ENCODE data around the gene NFE2. TPM values are rescaled to one million over a fixed set of nuclear protein-coding genes. Genes with fewer than 3 reads are reported as not detected.
"Not testable (repeated sequence)": the region's sequence is repeated elsewhere in the genome, so short reads cannot be mapped to it uniquely, and the experiment has no call there.

Gene NFE2
- total RNA-seq, 1 donor from 2014 or later = 0.45 TPM

- H3K27ac Mint-ChIP-seq = peak overlapping the region; percentile 91
- H3K27me3 Mint-ChIP-seq (ENCODE audit: low read depth) = no peaks in the 10 kb centered on the region
Measured at GRCh38 chr12:54330442-54330841, 29.6 kb upstream of the NFE2 start.

GRCh38 chr12:54329759-54330158, 28.9 kb upstream of the NFE2 start:
- Mint-ChIP-seq H3K27ac (peak overlapping the region; percentile 91), H3K36me3 (no peaks in the 10 kb centered on the region), H3K9me3 (no peaks in the 10 kb centered on the region), H3K4me1 (peaks cover 56% of the 10 kb centered on the region), H3K4me3 (peak overlapping the region; percentile 4), H3K27me3 (ENCODE audit: low read depth) (no peaks in the 10 kb centered on the region)
- no peak for DNase-seq (ENCODE audit: low spot score in 2 of 2, unreplicated experiment in 2 of 2)
- TF ChIP-seq CTCF (IDR thresholded peaks at IDR 0.05; ENCODE audit: unreplicated experiment) = no peak

More at GRCh38 chr12:54330442-54330841, 29.6 kb upstream of the NFE2 start:
- peaks cover 51% of the 10 kb centered on the region for H3K4me1 Mint-ChIP-seq
- H3K9me3 Mint-ChIP-seq = no peaks in the 10 kb centered on the region
- no peak for TF ChIP-seq CTCF (IDR thresholded peaks at IDR 0.05; ENCODE audit: unreplicated experiment)
- no peak overlapping the region for H3K4me3 Mint-ChIP-seq
- no peak for DNase-seq (ENCODE audit: low spot score in 2 of 2, unreplicated experiment in 2 of 2)
- no peaks in the 10 kb centered on the region for H3K36me3 Mint-ChIP-seq

GRCh38 chr12:54328595-54329337, 28.0 kb upstream of the NFE2 start:
- peaks cover 60% of the 10 kb centered on the region for H3K4me1 Mint-ChIP-seq
- DNase-seq (ENCODE audit: low spot score in 2 of 2, unreplicated experiment in 2 of 2) = no peak
- TF ChIP-seq CTCF (IDR thresholded peaks at IDR 0.05; ENCODE audit: unreplicated experiment) = no peak
- H3K27ac Mint-ChIP-seq = peak overlapping the region; percentile 91
- no peaks in the 10 kb centered on the region for H3K9me3 Mint-ChIP-seq
- H3K4me3 Mint-ChIP-seq = peak overlapping the region; percentile 7
- H3K27me3 Mint-ChIP-seq (ENCODE audit: low read depth) = no peaks in the 10 kb centered on the region
- H3K36me3 Mint-ChIP-seq = no peaks in the 10 kb centered on the region

- Mint-ChIP-seq H3K27ac (peak overlapping the region; percentile 99), H3K4me1 (peaks cover 44% of the 10 kb centered on the region), H3K4me3 (peak overlapping the region; percentile 94)
- H3K36me3 Mint-ChIP-seq; H3K27me3 Mint-ChIP-seq (ENCODE audit: low read depth); H3K9me3 Mint-ChIP-seq; DNase-seq (ENCODE audit: low spot score in 2 of 2, unreplicated experiment in 2 of 2): not testable (repeated sequence)
Measured at GRCh38 chr12:54325442-54326109, 24.8 kb upstream of the NFE2 start.

GRCh38 chr12:54324617-54325441, 24.0 kb upstream of the NFE2 start, which contains the start of gene COPZ1:
Gene COPZ1, plus strand, starts transcription at chr12:54325131. Its CDS starts 33 bp downstream, at chr12:54325164.
- TF ChIP-seq CTCF (IDR thresholded peaks at IDR 0.05; ENCODE audit: unreplicated experiment) = peak; percentile 59
- no peaks in the 10 kb centered on the region for H3K9me3 Mint-ChIP-seq
- peaks cover 37% of the 10 kb centered on the region for H3K4me1 Mint-ChIP-seq
- peak within 1 kb of the TSS; percentile 99 for H3K27ac Mint-ChIP-seq
- H3K4me3 Mint-ChIP-seq = peak within 1 kb of the TSS; percentile 94
- H3K27me3 Mint-ChIP-seq (ENCODE audit: low read depth) = no peaks in the 10 kb centered on the region
- H3K36me3 Mint-ChIP-seq = no peaks in the 10 kb centered on the region
- DNase-seq (ENCODE audit: low spot score in 2 of 2, unreplicated experiment in 2 of 2) = peak; percentile 84 to 90
